SH-SY5Y (cell line): Measurements from ENCODE around the gene PLEKHG5.

ENCODE experiments used
- GATA2 ChIP-seq: IDR thresholded peaks from 2 replicates; pipeline ENCODE4 v1.6.1; 2011; ENCODE audit warnings: mild to moderate bottlenecking, low read depth, low read length
- GATA3 ChIP-seq: IDR thresholded peaks from 2 replicates; pipeline ENCODE4 v1.6.1; 2011; ENCODE audit warnings: low read depth, mild to moderate bottlenecking, low read length, moderate library complexity

- TF ChIP-seq GATA3 (no peak), GATA2 (no peak)
Measured at GRCh38 chr1:6489383-6489765, 2.1 kb downstream of the PLEKHG5 start.
